HepG2 (cell line): ENCODE measurements around the gene UBE3A. TPM values are rescaled to one million over a fixed set of nuclear protein-coding genes. Genes with fewer than 3 reads are reported as not detected.
A peak's percentile ranks its signal among the peaks of the same experiment; 100 is the strongest.

ENCODE experiments used
- ATAC-seq: fragments of 200-7000 bp; cut with Tn5 transposase; 3 replicates; pipeline ENCODE4 v1.9.1; 2020; ENCODE audit warnings: mild to moderate bottlenecking, moderate library complexity
- BruUV-seq: library from RNA; stranded (reverse); fragments of 400-500 nt; replicated peaks from 2 replicates; lab custom pipeline; 2021; lab: Mats Ljungman, UMichigan
- CTCF ChIA-PET: fragments of 300-600 bp; formaldehyde crosslinking; extraction: SDS; loops from one replicate; lab custom pipeline; 2021; ENCODE audit warnings: low total read pairs, inconsistent platforms, low intra/inter-chr PET ratio; lab: Yijun Ruan, JAX
- POLR2A ChIA-PET: fragments of 350-600 bp; sonication (Branson Sonifier 250); formaldehyde crosslinking; loops from one replicate; lab custom pipeline; 2020; ENCODE audit warnings: antibody characterized with exemption, inconsistent platforms; lab: Yijun Ruan, JAX
- DNase-seq: peaks from one replicate; pipeline ENCODE4 v3.0.0-alpha.2; 2015; ENCODE audit warnings: low spot score
- FAIRE-seq: peaks from 3 replicates; lab custom pipeline; 2011; peaks lifted over from hg19 to GRCh38; lab: Jason Lieb, UNC
- H2AFZ ChIP-seq: one replicate; pipeline ENCODE4 v1.6.1; 2011; ENCODE audit warnings: low read length, inconsistent platforms
- H3K27ac ChIP-seq: fragments of 300-600 bp; 3 replicates; pipeline ENCODE4 v1.8.0; 2011; ENCODE audit warnings: mixed run types, mild to moderate bottlenecking, mixed read lengths, low read length, inconsistent platforms; ENCODE audit not compliant: insufficient read depth; ENCODE audit errors: extremely low read length
- H3K27me3 ChIP-seq, 2 experiments: fragments of 200-600 bp in 1 of 2; 2 replicates in 1 of 2; 3 replicates in 1 of 2; pipeline versions ENCODE4 v1.6.0 to v1.8.0; 2011; ENCODE audit warnings: low read length in 2 of 2, mild to moderate bottlenecking in 2 of 2, moderate library complexity in 2 of 2, inconsistent platforms in 1 of 2; ENCODE audit not compliant: insufficient read depth in 2 of 2, control insufficient read depth in 1 of 2
- H3K36me3 ChIP-seq, 2 experiments: fragments of 200-600 bp in 1 of 2; replicated peaks in 1 of 2; 2 replicates in 1 of 2; 3 replicates in 1 of 2; pipeline versions ENCODE4 v1.5.1 to v1.8.0; 2011; ENCODE audit warnings: low read length in 2 of 2, inconsistent platforms in 1 of 2; ENCODE audit not compliant: insufficient read depth in 2 of 2, control insufficient read depth in 1 of 2
- H3K4me1 ChIP-seq: 2 replicates; pipeline ENCODE4 v1.5.1; 2012; ENCODE audit warnings: low read length, inconsistent platforms; ENCODE audit not compliant: insufficient read depth
- H3K4me2 ChIP-seq: 2 replicates; pipeline ENCODE4 v1.6.0; 2011; ENCODE audit warnings: low read depth, low read length, inconsistent platforms
- H3K4me3 ChIP-seq, 3 experiments: fragments of 200-600 bp in 1 of 3; sonication (generic), shearing (Covaris generic) in 1 of 3; replicated peaks in 1 of 3; 2 replicates each; pipeline ENCODE4 v1.5.1; 2011 to 2016; ENCODE audit warnings: low read length in 3 of 3, inconsistent platforms in 2 of 3, low read depth in 2 of 3, mild to moderate bottlenecking in 2 of 3, control low read depth in 1 of 3, mixed read lengths in 1 of 3; ENCODE audit not compliant: insufficient read depth in 1 of 3
- H3K79me2 ChIP-seq: one replicate; pipeline ENCODE4 v1.6.1; 2011; ENCODE audit warnings: low read length, inconsistent platforms; ENCODE audit not compliant: insufficient read depth
- H3K9ac ChIP-seq: 2 replicates; pipeline ENCODE4 v1.6.0; 2011; ENCODE audit warnings: mild to moderate bottlenecking, low read depth, low read length, inconsistent platforms; ENCODE audit not compliant: insufficient read depth
- H3K9me3 ChIP-seq: 2 replicates; pipeline ENCODE4 v1.5.1; 2012; ENCODE audit warnings: mild to moderate bottlenecking, low read length
- H4K20me1 ChIP-seq: 2 replicates; pipeline ENCODE4 v1.6.0; 2011; ENCODE audit warnings: inconsistent platforms, mild to moderate bottlenecking, low read length, moderate library complexity; ENCODE audit not compliant: insufficient read depth
- MED13 ChIP-seq: sonication (generic); formaldehyde crosslinking; IDR thresholded peaks from 2 replicates; pipeline ENCODE4 v1.5.0; 2020; ENCODE audit warnings: missing genetic modification reagents
- POLR2A ChIP-seq, 2 experiments: IDR thresholded peaks; 2 replicates each; pipeline ENCODE4 v1.6.1; 2011; ENCODE audit warnings: low read depth in 2 of 2, low read length in 2 of 2, mild to moderate bottlenecking in 1 of 2, moderate library complexity in 1 of 2; ENCODE audit not compliant: insufficient read depth in 1 of 2
- RBM22 ChIP-seq: fragments of 200-400 bp; formaldehyde crosslinking; optimal IDR thresholded peaks from 2 replicates; pipeline ENCODE3; 2017; ENCODE audit warnings: mild to moderate bottlenecking, low read length, moderate library complexity
- RORA ChIP-seq: sonication (generic); formaldehyde crosslinking; IDR thresholded peaks from 2 replicates; pipeline ENCODE4 v1.5.0; 2020; ENCODE audit warnings: mild to moderate bottlenecking, missing genetic modification reagents, moderate library complexity
- SP5 ChIP-seq: IDR thresholded peaks from 2 replicates; pipeline ENCODE4 v1.6.1; 2016; ENCODE audit warnings: low read depth, borderline replicate concordance
- ZFAT ChIP-seq: sonication (generic); formaldehyde crosslinking; conservative IDR thresholded peaks from 2 replicates; pipeline ENCODE4 v1.8.1; 2023; ENCODE audit warnings: missing genetic modification reagents, inconsistent platforms
- ZNF605 ChIP-seq: sonication (generic); formaldehyde crosslinking; IDR thresholded peaks from 2 replicates; pipeline ENCODE4 v1.8.0; 2022; ENCODE audit warnings: mild to moderate bottlenecking, missing genetic modification reagents
- ZNF619 ChIP-seq: sonication (generic); formaldehyde crosslinking; IDR thresholded peaks from 2 replicates; pipeline ENCODE4 v1.4.0; 2020; ENCODE audit warnings: mild to moderate bottlenecking, missing genetic modification reagents
- WGBS: methylation state at CpG from one replicate; pipeline ENCODE4 v1.1.6; 2017; ENCODE audit warnings: low lambda C conversion rate; 5-methylcytosine and 5-hydroxymethylcytosine counted together
- in situ Hi-C: cut with HindIII; loops from 2 replicates; pipeline ENCODE4 v1.10.0; 2017; ENCODE audit warnings: low pct_unique_long_range_greater_than_20kb; ENCODE audit not compliant: extremely low pct_ligation_motif_present
- intact Hi-C: fragments of 100-400 bp; cut with micrococcal nuclease; formaldehyde crosslinking; loops from one replicate; pipeline ENCODE4 v1.10.0; 2022; ENCODE audit not compliant: unreplicated experiment
- polyA plus RNA-seq, 8 experiments: library from polyadenylated mRNA; depleted of rRNA in 3 of 8; stranded (reverse) in 7 of 8; unstranded in 1 of 8; fragments of >200 nt; fragmentation: Illumina TruSeq in 4 of 8; extraction: Trizol in 4 of 8; gene quantifications; 2 replicates each; pipeline versions ENCODE4 v1.2.1 to v1.2.3, GENCODE V29; 2011 to 2016; ENCODE audit warnings: low read depth in 4 of 8, missing spikeins in 1 of 8, mixed read lengths in 1 of 8; ENCODE audit not compliant: insufficient read depth in 1 of 8
- total RNA-seq, 5 experiments: library from RNA; depleted of rRNA; stranded (reverse); fragments of >200 nt; fragmentation: Illumina TruSeq; extraction: Trizol; gene quantifications; 2 replicates each; pipeline ENCODE4 v1.2.3, GENCODE V29; 2016; ENCODE audit warnings: low read depth in 1 of 5

Gene UBE3A
- total and polyA plus RNA-seq, 2 of the 13 experiments (the other 11 are each of a cell fraction or from before 2014, with no cell fraction given): 17.3 to 80.5 TPM

DNA sequence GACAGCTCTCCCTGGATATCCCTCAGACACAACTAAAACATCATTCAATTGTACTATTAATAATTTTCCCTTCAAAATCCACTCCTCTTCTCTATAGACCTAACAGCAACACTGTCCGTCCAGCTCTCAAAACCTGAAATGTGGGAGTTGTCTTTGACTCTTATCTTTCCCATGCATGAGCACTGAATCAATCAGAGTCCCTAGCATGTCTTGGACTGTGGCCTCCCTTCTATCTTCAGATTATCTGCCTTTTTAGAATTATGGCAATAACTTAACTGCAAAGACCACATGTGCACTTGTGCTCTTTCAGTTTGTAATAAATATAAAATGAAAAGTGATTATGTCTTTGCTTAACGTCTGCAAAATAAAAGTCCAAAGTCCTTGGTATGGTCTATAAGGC lies 107.0 kb downstream of the UBE3A start:
- H4K20me1 ChIP-seq: no peaks in the 10 kb centered on the region
- H3K4me2 ChIP-seq: no peak overlapping the region
- peaks cover 23% of the 10 kb centered on the region for H3K4me1 ChIP-seq
- TF ChIP-seq MED13 (CRISPR knock-in tag) (no peak), RORA (CRISPR knock-in tag) (no peak), POLR2A (IDR thresholded peaks at IDR 0.05; ENCODE audit: insufficient read depth in 1 of 2, low read depth in 2 of 2, low read length in 2 of 2) (no peak), ZNF619 (CRISPR knock-in tag) (no peak), SP5 (CRISPR knock-in tag) (no peak)
- no peak overlapping the region for H3K4me3 ChIP-seq
- peaks cover 12% of the 10 kb centered on the region for H3K9me3 ChIP-seq
- 0 out of 5 replicates have a peak, but pooled peaks cover 0 to 1% of the 10 kb centered on the region in 2 experiments for H3K36me3 ChIP-seq
- no peak overlapping the region for H3K27ac ChIP-seq
- no peak overlapping the region for H3K9ac ChIP-seq
- no peaks in the 10 kb centered on the region for H3K79me2 ChIP-seq
- BruUV-seq: no TSS peak
- CTCF ChIA-PET: no interaction called here
- intact Hi-C loops (no loop called here), in situ Hi-C loops (no loop called here)
- POLR2A ChIA-PET: no interaction called here
- H3K27me3 ChIP-seq: no peaks in the 10 kb centered on the region
- no peak overlapping the region for H2AFZ ChIP-seq
- DNase-seq: no peak
- no peak for FAIRE-seq
- no peak for ATAC-seq
- WGBS: 91% methylated on average over 2 of the region's 2 CpGs

DNA sequence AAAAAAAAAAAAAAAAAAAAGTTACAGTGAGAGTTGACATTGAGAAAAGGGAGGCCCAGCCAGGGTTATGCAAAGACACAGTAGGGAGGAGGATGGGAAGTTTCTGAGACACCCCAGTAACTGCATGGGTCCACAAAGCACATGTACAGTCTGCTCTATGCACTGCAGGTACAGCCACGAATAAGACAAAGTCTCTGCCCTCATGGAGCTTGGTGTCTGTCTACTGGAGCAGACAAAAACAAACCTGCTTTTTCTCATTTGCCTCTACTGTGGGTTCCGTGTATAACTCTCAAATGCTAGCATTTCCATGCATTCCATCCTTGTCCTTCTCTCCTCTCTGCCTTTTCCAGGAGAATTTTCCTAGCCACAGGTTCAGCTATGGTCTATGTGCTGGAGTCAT lies 107.4 kb downstream of the UBE3A start:
- DNase-seq (no peak), ATAC-seq (0 out of 3 replicates have a peak, but pooled peaks have one; percentile 20), FAIRE-seq (no peak)
- ChIA-PET CTCF (no interaction called here), POLR2A (no interaction called here)
- H3K79me2 ChIP-seq: no peaks in the 10 kb centered on the region
- no peak overlapping the region for H3K27ac ChIP-seq
- no peaks in the 10 kb centered on the region for H4K20me1 ChIP-seq
- H2AFZ ChIP-seq: no peak overlapping the region
- no peaks in the 10 kb centered on the region for H3K27me3 ChIP-seq
- no peak overlapping the region for H3K9ac ChIP-seq
- peak; percentile 74 for TF ChIP-seq RBM22
- TF ChIP-seq ZFAT (CRISPR knock-in tag): no peak
- TF ChIP-seq ZNF605 (CRISPR knock-in tag): no peak
- H3K4me1 ChIP-seq: peaks cover 23% of the 10 kb centered on the region
- no TSS peak for BruUV-seq
- in situ Hi-C loops: no loop called here
- H3K4me2 ChIP-seq: no peak overlapping the region
- intact Hi-C loops: no loop called here
- H3K9me3 ChIP-seq: peaks cover 12% of the 10 kb centered on the region
- 0 out of 5 replicates have a peak, but pooled peaks cover 0 to 1% of the 10 kb centered on the region in 2 experiments for H3K36me3 ChIP-seq
- no peak overlapping the region for H3K4me3 ChIP-seq
- 88% methylated on average over 1 of the region's 2 CpGs for WGBS
